Lower lobe of right lung (tissue), 2 donors: ENCODE results near the gene ALDH7A1. TPM values are rescaled to one million over a fixed set of nuclear protein-coding genes. Genes with fewer than 3 reads are reported as not detected.

Source experiments
- ATAC-seq, 2 donors: fragments of 200-7000 bp; cut with Tn5 transposase; one replicate each; pipeline ENCODE4 v1.9.1; 2020 to 2022; ENCODE audit warnings: mild to moderate bottlenecking in 2 of 2, moderate library complexity in 2 of 2
- DNase-seq: peaks from one replicate; pipeline ENCODE4 v3.0.0-alpha.2; 2020
- H3K27ac ChIP-seq: fragments of 200-600 bp; one replicate; pipeline ENCODE4 v1.8.0; 2022
- H3K27me3 ChIP-seq: fragments of 200-600 bp; one replicate; pipeline ENCODE4 v1.8.0; 2022; ENCODE audit warnings: low read depth
- H3K36me3 ChIP-seq: fragments of 200-600 bp; one replicate; pipeline ENCODE4 v1.8.0; 2022; ENCODE audit warnings: mild to moderate bottlenecking
- H3K4me1 ChIP-seq: fragments of 200-600 bp; one replicate; pipeline ENCODE4 v1.8.0; 2022
- H3K4me3 ChIP-seq: fragments of 200-600 bp; one replicate; pipeline ENCODE4 v1.8.0; 2022; ENCODE audit warnings: mild to moderate bottlenecking
- H3K9me3 ChIP-seq: fragments of 200-600 bp; one replicate; pipeline ENCODE4 v1.8.0; 2022
- intact Hi-C: fragments of 100-400 bp; cut with DNase I; formaldehyde crosslinking; loops from one replicate; pipeline ENCODE4 v1.11.0; 2022
- long read RNA-seq: library from polyadenylated mRNA; unstranded; transcript quantifications from one replicate; pipeline ENCODE4 v2.0.0, GENCODE V29; 2021
- total RNA-seq: library from RNA; stranded (reverse); fragmentation: NEBNext Ultra II Directional; extraction: Animal tissue kit (Norgen Biotek cat#: 25700); gene quantifications from one replicate; pipeline ENCODE4 v1.2.1, GENCODE V29; 2021
- TF ChIP-seq, protein P1 (sequence below): fragments of 200-600 bp; IDR thresholded peaks from one replicate; pipeline ENCODE4 v1.8.0; 2022; ENCODE audit warnings: antibody characterized with exemption, mild to moderate bottlenecking
- donor health status: DM: no; HTN: yes; CAD: no; lungs with severe emphysema.

The ALDH7A1 gene
- 23.7 TPM for total RNA-seq
- long read RNA-seq, full-length matches to known transcripts, result 23 of 28 reads
- long read RNA-seq, partial matches to known transcripts, result 2 of 28 reads
- long read RNA-seq, other reads (novel, unspliced or antisense), result 3 of 28 reads

DNA sequence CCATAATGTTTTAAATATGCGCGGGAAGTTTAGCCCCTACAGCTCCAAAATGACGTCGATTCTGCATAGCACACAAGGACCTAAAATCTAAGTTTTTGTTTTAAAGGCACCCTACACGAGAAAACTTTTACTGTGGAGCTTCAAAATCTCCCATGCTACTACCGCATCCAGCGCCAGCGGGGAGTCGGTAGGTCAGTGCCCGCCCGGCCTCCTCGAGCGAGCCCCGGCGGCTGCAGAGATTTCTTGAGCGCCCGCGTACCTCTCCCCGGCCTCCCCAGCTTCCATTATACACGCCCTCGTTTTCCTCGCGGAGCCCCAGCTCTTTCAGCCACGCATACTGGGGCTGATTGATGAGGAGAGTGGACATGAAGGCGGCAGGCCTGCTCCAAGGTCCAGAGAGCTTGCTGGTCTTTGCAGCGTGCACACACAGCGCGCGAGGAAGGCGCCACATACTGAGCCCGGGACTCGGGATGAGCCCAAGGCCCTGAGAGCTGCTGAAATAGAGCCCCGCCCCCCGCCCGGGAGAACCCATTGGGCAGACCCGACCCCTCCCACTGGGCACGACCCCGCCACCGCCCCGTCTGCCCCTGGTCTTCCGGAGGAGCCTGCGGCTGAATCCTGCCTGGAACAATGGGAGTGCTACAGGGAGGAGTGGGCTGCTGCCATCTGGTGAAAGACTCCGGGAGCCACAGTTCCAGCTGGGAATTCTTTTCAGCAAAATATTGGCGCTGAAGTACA is at the start of gene ALDH7A1:
Gene ALDH7A1 (minus strand): TSS at position 472 of the 738 bp plus-strand sequence. CDS start 21 bp downstream, at position 451.
- TF ChIP-seq, protein P1, sequence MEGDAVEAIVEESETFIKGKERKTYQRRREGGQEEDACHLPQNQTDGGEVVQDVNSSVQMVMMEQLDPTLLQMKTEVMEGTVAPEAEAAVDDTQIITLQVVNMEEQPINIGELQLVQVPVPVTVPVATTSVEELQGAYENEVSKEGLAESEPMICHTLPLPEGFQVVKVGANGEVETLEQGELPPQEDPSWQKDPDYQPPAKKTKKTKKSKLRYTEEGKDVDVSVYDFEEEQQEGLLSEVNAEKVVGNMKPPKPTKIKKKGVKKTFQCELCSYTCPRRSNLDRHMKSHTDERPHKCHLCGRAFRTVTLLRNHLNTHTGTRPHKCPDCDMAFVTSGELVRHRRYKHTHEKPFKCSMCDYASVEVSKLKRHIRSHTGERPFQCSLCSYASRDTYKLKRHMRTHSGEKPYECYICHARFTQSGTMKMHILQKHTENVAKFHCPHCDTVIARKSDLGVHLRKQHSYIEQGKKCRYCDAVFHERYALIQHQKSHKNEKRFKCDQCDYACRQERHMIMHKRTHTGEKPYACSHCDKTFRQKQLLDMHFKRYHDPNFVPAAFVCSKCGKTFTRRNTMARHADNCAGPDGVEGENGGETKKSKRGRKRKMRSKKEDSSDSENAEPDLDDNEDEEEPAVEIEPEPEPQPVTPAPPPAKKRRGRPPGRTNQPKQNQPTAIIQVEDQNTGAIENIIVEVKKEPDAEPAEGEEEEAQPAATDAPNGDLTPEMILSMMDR, result peak; percentile 55
- ATAC-seq (peak; percentile 94 to 96), DNase-seq (peak; percentile 88)
- Histone ChIP-seq H3K4me1 (peaks cover 13% of the 10 kb centered on the region), H3K4me3 (peak within 1 kb of the TSS; percentile 78), H3K27me3 (no peaks in the 10 kb centered on the region), H3K36me3 (peaks cover 6% of the 10 kb centered on the region), H3K27ac (peak within 1 kb of the TSS; percentile 80), H3K9me3 (no peaks in the 10 kb centered on the region)
- intact Hi-C loops, result no loop called here

DNA sequence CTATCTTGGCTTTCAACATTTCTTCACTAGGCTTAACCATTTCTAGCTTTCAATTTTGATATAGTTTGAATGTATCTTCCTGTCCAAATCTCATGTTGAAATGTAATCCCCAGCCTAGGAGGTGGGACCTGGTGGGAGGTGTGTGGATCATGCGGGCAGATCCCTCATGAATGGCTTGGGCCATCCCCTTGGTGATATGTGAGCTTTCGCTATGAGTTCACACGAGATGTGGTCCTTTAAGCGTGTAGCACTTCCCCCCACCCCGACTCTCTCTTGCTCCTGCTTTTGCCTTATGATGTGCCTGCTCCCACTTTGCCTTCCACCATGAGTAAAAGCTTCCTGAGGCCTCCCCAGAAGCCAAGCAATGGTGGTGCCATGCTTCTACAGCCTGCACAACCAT is 46.4 kb upstream of the ALDH7A1 start:
- Histone ChIP-seq H3K27ac (no peak overlapping the region), H3K4me3 (no peak overlapping the region), H3K9me3 (peaks cover 10% of the 10 kb centered on the region), H3K4me1 (no peaks in the 10 kb centered on the region), H3K27me3 (no peaks in the 10 kb centered on the region), H3K36me3 (no peaks in the 10 kb centered on the region)
- ATAC-seq (no peak), DNase-seq (no peak)
- TF ChIP-seq, protein P1, result no peak
- intact Hi-C loops, result no loop called here

DNA sequence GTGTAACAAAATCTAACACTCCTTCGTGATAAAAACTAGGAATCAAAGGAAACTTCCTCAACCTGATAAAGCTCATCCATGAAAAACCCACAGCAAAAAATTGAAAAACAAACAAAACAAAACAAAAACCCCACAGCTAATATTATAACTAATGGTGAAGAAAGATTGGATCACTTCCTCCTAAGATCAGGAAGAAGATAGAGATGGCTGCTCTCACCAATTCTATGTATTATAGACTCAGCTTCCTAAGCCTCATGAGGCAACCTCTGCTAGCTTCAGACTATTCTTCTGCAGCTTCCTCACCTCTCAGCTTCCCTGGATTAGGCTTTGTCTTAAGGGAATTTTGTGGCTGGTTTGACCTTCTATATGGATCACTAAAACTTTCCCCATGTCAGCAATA is 45.8 kb upstream of the ALDH7A1 start:
- TF ChIP-seq, protein P1, result no peak
- ATAC-seq (no peak), DNase-seq (no peak)
- intact Hi-C loops, result no loop called here
- Histone ChIP-seq H3K9me3 (peaks cover 10% of the 10 kb centered on the region), H3K4me1 (no peaks in the 10 kb centered on the region), H3K27ac (no peak overlapping the region), H3K36me3 (no peaks in the 10 kb centered on the region), H3K4me3 (no peak overlapping the region), H3K27me3 (no peaks in the 10 kb centered on the region)

DNA sequence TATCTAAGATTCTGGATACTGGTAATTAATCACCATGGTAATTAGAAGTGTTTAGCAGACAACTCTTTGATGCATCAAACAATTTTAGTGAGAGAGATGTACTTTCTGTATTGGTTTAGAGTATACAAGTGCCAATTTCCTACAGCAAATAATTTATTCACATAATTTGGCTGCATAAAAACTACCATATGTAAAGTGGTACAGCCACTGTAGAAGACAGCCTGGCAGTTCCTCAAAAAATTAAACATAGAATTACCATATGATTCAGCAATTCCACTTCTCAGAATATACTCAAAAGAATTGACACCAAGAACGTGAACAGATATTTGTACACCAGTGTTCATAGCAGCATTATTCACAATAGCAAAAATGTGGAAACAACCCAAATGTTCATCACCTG is 41.9 kb upstream of the ALDH7A1 start:
- Histone ChIP-seq H3K36me3 (no peaks in the 10 kb centered on the region), H3K4me1 (no peaks in the 10 kb centered on the region), H3K4me3 (no peak overlapping the region), H3K27me3 (no peaks in the 10 kb centered on the region), H3K27ac (no peak overlapping the region), H3K9me3 (no peaks in the 10 kb centered on the region)
- TF ChIP-seq, protein P1, result no peak
- DNase-seq (no peak), ATAC-seq (no peak)
- intact Hi-C loops, result no loop called here

DNA sequence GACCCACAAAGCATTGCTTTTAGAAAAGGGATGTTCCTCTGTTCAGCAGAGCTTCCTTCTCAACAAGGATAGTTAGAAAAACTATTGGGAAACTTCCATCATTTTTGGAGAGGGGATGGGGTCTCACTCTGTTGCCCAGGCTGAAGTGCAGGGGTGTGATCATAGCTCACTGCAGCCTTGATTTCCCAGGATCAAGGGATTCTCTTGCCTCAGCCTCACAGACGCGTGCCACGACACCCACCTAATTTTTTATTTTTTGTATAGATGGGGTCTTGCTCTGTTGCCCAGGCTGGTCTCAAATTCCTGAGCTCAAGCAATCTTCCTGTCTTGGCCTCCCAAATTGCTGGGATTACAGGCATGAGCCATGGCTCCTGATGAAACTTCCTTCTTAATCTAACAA is 40.6 kb upstream of the ALDH7A1 start:
- no peaks in the 10 kb centered on the region for H3K36me3 ChIP-seq
- no peak overlapping the region for H3K4me3 ChIP-seq
- DNase-seq (no peak), ATAC-seq (no peak)
- H3K27me3 ChIP-seq, result no peaks in the 10 kb centered on the region
- TF ChIP-seq, protein P1, result no peak
- H3K9me3 ChIP-seq, result no peaks in the 10 kb centered on the region
- intact Hi-C loops, result no loop called here
- no peaks in the 10 kb centered on the region for H3K4me1 ChIP-seq
- H3K27ac ChIP-seq, result no peak overlapping the region
